ENCODE data around the gene SLC46A1.

Gene SLC46A1

GRCh38 chr17:28402844-28403243, 3.2 kb downstream of the SLC46A1 start:
- DNase-seq: no peak

DNA sequence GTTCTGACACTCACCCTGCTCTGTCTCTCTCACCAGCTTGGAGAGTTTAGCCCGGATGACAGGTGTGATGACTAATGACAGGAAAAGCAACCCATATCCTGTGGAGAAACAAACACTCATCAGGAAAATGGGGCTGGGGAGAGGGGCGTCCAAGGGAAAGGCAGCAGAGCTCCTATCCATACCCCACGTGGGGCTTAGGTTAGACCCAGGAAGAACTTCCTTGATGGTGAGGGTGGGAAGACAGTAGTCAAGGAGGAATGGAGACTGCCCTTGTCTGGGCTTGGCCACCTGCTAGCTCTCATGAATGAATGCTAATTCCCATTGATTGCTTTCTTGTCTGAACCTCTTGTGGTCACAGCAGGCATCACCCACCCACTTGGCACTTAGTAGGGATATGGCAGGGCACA, 3.8 kb downstream of the SLC46A1 start:
- DNase-seq: no peak

- no peak for DNase-seq
These were observed 6.2 kb downstream of the SLC46A1 start for GRCh38 chr17:28399808-28400207.

- DNase-seq: no peak
These were observed 7.6 kb downstream of the SLC46A1 start for GRCh38 chr17:28398280-28398981.

GRCh38 chr17:28397687-28398279, 8.2 kb downstream of the SLC46A1 start:
- DNase-seq: no peak

- no peak for DNase-seq
These were observed 8.7 kb downstream of the SLC46A1 start for GRCh38 chr17:28397275-28397674.

DNA sequence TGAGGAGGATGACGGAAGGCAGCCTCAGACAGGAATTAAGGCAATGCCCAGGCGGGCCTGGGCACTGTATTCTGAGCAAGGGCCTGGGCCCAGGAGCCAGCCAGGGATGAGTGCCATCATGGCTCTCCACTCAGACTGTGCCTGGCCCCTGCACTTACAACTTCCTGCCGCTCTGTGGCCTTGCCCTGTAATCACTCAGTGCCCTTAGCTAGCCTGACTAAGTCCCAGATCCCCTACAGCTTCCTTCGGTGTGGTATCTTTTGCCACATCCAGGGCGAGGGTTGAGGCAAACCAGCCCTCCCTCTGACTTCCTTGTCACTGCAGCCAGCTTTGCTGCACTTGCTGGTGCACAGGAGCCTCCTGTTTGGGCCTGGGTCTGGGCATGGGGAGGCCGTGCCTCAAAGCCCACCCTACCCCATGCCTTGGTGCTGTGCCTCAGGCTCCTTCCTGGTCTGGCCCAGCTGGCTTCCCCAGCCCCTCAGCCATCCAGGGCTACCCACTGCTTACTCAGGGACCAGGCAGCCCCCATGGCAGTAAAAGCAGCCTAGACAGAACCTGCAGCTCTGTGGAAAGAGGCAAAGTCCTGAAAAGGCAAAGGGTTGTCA, 9.3 kb downstream of the SLC46A1 start:
- no peak for DNase-seq

DNA sequence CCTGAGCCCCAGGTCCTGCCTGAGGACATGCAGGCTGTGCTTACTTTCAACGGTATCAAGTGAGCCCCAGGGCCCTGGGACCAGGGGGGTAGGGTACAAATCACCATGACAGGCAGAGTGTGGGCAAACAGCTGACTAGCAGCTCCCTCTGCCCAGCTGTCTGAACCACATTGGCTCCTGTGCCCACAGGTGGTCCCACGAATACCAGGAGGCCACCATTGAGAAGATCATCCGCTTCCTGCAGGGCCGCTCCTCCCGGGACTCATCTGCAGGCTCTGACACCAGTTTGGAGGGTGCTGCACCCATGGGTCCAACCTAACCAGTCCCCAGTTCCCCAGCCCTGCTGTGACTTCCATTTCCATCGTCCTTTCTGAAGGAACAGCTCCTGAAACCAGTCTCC, 10.0 kb downstream of the SLC46A1 start:
- DNase-seq: no peak

- no peak for DNase-seq
These were observed 10.6 kb downstream of the SLC46A1 start for GRCh38 chr17:28395426-28395825.

GRCh38 chr17:28394337-28395116, 11.5 kb downstream of the SLC46A1 start:
- no peak for DNase-seq

DNA sequence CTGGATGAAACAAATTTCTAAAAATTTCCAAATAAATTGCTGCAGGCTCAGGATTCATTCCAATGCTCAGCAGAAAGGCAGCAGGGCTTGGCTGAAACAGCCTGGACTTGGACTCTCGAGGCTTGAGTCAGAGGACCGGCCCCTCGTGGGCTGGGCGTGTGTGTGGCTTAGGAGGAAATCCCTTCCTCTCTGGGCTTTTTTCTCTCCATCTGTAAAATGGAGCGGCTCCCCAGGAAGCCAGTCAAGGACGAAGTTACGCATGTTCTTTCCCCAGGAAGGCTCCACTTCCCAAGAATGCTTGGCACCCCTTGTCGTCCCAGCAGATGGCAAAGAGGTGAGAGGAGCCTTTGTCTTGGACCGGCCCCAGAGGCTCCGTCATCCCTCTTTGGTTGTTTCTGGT, 13.5 kb downstream of the SLC46A1 start:
- DNase-seq: no peak

DNA sequence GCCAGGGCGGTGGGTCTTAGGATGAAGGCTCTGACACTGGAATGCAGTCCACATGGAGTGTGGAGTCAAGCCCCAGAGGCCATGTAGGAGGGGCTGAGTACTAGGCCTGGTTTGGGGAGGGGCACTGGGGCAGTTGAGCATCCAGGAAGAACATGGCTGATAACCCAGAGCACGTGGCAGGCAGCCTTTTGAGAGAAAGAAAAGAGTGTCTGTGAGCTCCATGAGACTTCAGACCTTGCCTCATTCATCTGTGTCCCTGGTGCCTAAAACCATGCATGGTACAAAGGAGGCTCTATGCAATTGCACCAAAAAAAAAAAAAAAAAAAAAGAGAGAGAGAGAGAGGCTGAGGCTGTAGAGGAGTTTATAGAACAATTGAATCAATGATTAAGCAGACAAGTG, 14.6 kb downstream of the SLC46A1 start:
- DNase-seq: no peak

GRCh38 chr17:28390984-28391383, 15.0 kb downstream of the SLC46A1 start:
- no peak for DNase-seq

GRCh38 chr17:28390563-28390962, 15.4 kb downstream of the SLC46A1 start:
- DNase-seq: no peak

- no peak for DNase-seq
These were observed 15.9 kb downstream of the SLC46A1 start for GRCh38 chr17:28390141-28390540.

DNA sequence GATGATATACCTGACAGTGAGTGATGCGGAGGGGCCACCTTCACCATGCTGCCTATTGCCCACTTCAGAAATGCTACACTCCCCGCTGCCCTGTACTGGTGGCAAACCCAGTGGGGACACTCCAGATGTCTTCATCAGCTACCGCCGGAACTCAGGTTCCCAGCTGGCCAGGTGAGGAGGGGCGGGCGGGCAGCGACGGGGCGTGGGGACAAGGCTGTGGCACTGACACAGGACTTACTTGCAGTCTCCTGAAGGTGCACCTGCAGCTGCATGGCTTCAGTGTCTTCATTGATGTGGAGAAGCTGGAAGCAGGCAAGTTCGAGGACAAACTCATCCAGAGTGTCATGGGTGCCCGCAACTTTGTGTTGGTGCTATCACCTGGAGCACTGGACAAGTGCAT, 17.9 kb downstream of the SLC46A1 start:
- no peak for DNase-seq

DNA sequence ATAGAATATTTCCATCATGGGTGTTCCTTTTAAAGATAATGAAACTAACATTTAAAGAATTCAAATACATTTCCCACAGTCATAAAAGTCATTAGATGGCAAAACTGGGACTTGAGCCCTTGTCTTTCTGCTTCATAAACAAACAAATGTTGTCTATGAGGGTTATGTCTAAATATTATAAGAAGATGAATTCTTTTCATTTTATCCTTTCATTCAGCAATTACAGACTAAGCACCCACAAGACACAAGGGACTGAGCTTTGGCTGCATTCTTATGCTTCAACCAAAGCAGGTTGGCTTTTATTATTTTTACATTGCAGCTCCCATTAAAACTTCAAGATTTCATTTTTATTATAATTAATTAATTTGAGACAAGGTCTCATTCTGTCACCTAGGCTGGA, 19.6 kb downstream of the SLC46A1 start:
- no peak for DNase-seq

DNA sequence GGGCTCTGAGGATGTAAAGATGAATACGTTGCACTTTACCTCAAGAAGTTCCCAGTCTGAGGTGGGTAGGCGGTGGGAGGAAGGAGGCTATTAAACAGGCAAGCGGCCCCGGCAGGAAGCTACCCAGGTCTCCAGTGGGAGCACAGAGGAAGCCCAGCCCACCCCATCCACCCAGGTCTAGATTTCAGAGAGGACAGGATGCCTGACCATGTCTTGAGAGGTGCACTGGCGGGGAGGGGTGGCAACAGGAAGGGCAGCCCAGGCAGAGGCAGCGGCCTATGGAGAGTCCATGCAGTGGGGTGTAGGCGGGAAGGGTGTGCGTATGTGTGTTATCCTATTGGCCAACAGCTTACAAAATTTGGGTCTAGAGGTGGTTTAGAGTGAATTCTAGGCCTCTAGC, 20.6 kb downstream of the SLC46A1 start:
- DNase-seq: no peak

GRCh38 chr17:28385037-28385400, 21.0 kb downstream of the SLC46A1 start:
- DNase-seq: no peak

DNA sequence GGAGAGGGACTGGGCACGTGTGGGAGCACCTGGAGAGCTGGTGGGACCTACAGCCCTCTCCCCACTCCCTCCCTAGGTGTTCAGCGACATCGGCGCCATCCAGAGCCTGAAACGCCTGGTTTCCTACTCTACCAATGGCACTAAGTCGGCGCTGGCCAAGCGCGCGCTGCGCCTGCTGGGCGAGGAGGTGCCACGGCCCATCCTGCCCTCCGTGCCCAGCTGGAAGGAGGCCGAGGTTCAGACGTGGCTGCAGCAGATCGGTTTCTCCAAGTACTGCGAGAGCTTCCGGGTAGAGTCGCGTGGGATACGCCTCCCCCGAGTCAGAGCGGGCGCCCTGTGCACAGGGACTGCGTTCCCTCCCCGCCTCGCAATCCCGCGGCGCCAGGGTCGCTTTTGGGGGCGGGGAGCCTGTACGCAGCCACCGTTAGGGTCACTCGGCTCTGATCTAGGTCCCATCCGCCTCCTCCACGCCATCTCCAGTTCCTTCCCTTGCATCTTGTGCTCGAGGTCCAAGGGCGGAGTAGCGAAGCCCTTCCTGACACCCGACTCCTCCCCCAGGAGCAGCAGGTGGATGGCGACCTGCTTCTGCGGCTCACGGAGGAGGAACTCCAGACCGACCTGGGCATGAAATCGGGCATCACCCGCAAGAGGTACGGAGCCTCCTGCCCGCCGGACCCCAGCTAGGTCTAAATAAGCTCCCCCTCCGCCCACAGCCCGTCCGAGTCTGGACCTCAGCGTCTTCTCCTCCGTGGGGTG, 21.6 kb downstream of the SLC46A1 start:
- DNase-seq: peak; percentile 61

DNA sequence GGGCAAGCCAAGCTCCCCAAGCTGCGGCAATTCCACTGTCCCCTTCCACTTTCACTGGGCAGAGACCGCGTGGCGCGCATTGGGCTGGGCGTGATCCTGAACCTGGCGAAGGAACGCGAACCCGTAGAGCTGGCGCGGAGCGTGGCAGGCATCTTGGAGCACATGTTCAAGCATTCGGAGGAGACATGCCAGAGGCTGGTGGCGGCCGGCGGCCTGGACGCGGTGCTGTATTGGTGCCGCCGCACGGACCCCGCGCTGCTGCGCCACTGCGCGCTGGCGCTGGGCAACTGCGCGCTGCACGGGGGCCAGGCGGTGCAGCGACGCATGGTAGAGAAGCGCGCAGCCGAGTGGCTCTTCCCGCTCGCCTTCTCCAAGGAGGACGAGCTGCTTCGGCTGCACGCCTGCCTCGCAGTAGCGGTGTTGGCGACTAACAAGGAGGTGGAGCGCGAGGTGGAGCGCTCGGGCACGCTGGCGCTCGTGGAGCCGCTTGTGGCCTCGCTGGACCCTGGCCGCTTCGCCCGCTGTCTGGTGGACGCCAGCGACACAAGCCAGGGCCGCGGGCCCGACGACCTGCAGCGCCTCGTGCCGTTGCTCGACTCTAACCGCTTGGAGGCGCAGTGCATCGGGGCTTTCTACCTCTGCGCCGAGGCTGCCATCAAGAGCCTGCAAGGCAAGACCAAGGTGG, 24.7 kb downstream of the SLC46A1 start:
- no peak for DNase-seq

All from CD4-positive, alpha-beta T cell treated with Interleukin-10 for 1 hour (primary cell).